GM18861 (cell line): Measurements from ENCODE around the gene PCIF1.
"Not testable (repeated sequence)": the region's sequence is repeated elsewhere in the genome, so short reads cannot be mapped to it uniquely, and the experiment has no call there.

Experiments used
- ATAC-seq: cut with Tn5 transposase; IDR thresholded peaks from one replicate; pipeline ENCODE4 v1.9.1; 2021; ENCODE audit not compliant: unreplicated experiment

Gene PCIF1

GRCh38 chr20:45946149-45946970 lies 11.9 kb downstream of the PCIF1 start:
- ATAC-seq: peak; percentile 49

- no peak for ATAC-seq
These were observed 12.8 kb downstream of the PCIF1 start for GRCh38 chr20:45947110-45947866.

GRCh38 chr20:45948261-45948733 lies 13.8 kb downstream of the PCIF1 start:
- ATAC-seq: no peak

DNA sequence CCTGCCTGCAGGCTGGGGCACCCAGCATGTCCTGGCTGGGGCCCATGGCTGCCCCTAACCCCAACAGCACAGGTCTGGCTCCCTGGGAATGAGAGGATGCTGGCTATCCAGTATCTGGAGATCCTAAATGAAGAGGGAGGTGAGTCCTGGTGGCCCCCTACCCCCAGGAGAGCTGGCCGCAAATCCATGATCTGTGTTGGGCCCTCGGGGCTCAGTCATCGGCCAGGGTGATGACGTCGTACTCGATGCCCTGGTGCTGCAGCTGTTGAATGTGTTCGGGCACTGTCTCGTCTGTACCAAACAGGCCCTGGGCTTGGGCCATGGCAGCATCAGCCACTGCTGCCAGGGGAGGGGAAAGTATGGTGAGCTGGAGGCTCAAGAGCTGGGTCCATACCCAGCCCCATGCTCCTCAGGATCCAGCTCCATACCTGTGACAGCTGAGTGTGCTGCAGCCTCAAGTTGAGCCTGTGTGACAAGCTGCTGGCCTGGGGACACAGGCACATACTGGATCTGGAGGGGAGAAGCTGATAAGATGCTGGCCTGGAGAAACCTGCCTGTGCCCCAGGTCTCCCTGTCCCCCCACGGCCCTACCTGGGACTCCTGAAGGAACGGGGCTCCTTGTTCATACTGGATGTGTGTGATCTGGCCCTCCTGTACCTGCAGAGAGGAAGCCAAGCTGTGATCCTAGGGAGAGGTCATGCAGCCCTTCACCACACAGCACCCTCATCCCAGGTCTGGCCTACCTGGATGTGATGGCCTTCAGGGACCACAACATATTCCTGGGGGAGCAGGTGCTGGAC lies 14.5 kb downstream of the PCIF1 start:
- ATAC-seq: no peak

DNA sequence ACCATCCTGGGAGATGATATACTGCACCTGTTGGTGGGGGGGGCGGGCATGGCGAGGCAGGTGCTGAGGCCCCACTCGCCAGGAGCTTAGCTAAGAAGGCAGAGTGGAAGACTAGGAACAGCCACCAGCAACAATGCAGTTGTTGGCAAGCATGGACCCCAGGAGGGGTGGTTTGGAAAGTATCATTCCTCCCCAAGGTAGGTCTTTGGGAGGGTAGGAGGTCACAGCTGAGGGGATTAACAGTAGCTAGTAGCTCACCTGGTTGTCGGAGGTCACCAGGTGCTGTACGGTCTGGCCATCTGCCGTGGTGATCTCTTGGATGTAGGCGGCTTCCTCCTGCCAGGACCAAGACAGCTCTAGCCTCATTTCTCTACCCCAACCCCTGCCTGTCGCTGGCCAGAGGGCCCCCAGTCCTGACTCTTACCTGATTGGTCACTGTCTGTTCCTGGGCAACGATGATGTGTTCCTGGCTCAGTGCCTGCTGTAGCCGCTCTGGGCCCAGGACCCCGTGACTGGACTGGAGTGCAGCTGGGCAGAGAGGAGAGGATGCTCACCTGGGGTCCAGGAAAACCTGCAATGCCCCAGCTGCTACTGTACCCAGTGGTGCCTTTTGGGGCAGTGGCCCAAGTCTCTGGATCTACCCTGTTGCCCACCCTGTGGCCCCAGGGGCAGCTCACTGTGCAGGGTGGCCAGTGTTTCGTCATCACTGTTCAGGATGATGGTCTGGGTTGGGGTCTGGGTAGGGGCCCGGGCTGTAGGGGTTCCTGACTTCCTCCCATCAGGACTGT lies 15.3 kb downstream of the PCIF1 start:
- no peak for ATAC-seq

- no peak for ATAC-seq
These were observed 15.8 kb downstream of the PCIF1 start for GRCh38 chr20:45950330-45950646.

GRCh38 chr20:45951925-45952834 lies 17.7 kb downstream of the PCIF1 start:
- no peak for ATAC-seq

DNA sequence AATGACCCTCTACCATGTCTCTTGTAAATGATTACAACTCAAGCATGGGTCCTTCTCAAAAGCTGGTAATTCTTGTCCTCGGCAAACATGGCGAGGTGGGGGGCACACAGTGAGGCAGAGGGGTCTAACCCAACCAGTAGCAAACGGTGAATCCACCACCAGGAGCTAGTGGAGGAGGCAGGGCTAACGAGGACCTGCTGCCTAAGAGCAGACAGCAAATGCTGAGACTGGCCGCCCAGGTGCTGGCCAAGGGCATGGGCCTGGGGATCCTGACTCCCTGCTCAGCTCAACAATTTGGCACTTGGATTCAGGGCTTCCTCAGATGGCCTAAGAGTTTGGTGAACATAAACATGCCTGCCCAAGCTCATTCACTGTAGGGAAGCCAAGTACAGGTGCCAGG lies 18.4 kb downstream of the PCIF1 start:
- no peak for ATAC-seq

- ATAC-seq: no peak
These were observed 19.2 kb downstream of the PCIF1 start for GRCh38 chr20:45953672-45954071.

GRCh38 chr20:45956326-45956725 lies 21.8 kb downstream of the PCIF1 start:
- not testable (repeated sequence) for ATAC-seq

- no peak for ATAC-seq
These were observed 22.8 kb downstream of the PCIF1 start for GRCh38 chr20:45957021-45957941.

- no peak for ATAC-seq
These were observed 24.1 kb downstream of the PCIF1 start for GRCh38 chr20:45958593-45958992.

GRCh38 chr20:45959126-45959525 lies 24.6 kb downstream of the PCIF1 start:
- no peak for ATAC-seq

- ATAC-seq: no peak
These were observed 25.6 kb downstream of the PCIF1 start for GRCh38 chr20:45959956-45960630.

DNA sequence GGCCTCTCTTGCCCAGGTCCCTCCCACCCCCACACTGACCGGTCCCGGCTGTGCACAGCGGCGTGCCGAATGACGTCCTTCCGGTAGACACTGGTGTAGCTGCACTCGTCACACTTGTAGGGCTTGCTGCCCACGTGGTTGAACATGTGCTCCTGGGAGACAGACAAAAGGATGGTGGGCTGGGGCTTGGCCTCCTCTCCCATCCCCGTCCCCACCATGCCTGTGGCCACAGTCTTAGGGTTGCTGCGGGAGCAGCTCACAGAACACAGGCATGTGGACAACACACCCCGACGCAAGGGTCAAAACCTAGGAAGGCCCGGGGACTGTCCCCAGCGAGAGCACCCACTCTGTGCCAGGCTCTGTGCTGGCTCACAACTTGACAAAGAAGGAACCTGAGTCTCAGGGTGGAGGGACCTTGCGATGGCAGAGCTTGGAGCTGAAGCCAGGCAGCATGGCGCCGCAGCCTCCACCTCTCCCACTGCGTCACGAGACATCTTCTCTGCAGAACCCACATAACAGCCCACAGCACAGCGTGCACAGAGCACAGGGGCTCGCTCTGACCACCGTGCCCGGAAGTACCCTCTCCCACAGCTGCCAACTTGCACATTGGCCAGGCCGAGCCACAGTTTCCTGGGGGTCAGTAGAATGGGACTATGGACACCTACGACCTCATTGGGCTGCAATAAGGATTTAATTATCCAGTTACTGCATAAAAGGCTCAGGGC lies 27.7 kb downstream of the PCIF1 start:
- no peak for ATAC-seq

- ATAC-seq: no peak
These were observed 28.8 kb downstream of the PCIF1 start for GRCh38 chr20:45963059-45964005.
